GM18511 (cell line): Measurements from ENCODE around the gene MITF.

Experiments
- ATAC-seq: cut with Tn5 transposase; IDR thresholded peaks from one replicate; pipeline ENCODE4 v1.9.1; 2021; ENCODE audit warnings: mild to moderate bottlenecking, moderate library complexity; ENCODE audit not compliant: unreplicated experiment

MITF gene

DNA sequence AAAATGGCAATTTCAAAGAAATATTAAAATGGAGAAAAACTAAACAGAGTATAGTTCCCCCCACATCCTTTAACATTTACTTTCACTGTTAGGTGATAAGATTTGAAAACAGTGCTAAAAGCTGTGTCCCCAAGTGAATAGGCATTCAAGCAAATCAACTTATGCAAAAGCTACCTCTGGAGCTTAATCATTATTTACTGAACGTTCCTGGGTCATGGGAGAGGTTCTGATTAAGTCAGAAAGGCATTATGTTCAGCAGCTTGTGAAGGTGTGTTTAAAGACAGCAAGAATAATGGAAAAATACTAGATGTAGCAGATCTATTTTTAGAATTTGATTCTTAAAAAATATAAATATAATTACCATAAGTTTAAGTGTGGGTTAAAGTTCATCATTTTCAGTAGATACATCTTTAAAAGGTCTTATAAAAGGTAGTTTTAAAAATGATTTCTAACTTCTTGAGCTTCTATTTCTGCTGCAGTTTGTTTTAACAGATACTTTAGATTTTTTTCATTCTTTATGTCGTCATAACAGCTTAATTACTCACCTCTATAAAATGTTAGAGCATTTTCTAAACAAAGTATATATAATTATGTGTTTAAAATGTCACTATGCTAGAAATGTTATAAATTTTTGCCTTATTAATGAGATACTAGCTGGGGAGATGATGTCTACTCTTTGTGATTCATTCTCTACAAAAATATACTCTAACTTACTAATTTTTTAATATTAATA lies 127.9 kb downstream of the MITF start:
- no peak for ATAC-seq

- ATAC-seq = no peak
Observed at GRCh38 chr3:69867941-69868505, 128.8 kb downstream of the MITF start.

DNA sequence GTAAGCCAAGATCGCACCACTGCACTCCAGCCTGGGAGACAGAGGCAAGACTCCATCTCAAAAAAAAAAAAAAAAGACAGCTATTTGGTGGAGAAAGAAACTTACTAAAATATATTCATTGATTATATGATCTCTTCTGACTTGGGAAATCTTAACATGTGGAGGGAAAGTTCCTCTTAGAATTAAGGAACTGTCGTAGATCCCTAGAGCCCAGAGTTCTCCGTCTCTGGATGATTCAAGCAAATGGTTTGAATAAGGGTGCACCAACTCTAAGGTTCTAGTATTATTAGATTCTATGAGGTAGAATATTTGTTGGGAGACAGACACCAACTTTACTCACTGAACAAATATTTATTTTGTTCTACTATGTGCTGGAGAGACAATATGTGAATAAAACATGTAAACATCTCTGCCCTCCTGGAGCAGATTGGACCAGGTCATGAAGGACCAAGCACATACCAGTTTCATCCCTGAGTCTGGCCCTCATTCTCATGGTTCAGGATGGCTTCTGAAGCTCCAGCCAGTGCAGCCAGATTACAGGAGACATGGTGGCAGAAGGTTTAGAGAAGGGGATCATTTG lies 129.7 kb downstream of the MITF start:
- ATAC-seq = no peak

DNA sequence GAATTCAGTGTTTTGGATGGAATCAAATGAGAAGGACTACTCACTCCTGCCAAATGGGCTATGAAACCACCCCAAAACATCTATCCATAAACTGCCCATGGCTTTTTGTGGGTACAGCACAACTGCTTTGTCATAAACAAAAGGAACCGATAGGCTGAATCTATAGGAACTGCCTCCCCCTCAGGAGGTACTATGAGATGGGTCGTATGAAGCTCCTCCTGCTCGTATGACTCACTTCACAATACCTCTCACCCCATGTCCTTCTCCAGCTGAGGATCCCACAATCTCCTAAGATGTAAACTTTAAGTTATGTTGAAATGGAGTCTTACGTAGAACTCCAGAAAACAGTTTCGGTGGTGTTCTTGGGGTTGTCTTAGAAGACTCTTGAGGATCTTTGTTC lies 130.4 kb downstream of the MITF start:
- no peak for ATAC-seq

- ATAC-seq = no peak
Observed at GRCh38 chr3:69871251-69871650, 132.0 kb downstream of the MITF start.

DNA sequence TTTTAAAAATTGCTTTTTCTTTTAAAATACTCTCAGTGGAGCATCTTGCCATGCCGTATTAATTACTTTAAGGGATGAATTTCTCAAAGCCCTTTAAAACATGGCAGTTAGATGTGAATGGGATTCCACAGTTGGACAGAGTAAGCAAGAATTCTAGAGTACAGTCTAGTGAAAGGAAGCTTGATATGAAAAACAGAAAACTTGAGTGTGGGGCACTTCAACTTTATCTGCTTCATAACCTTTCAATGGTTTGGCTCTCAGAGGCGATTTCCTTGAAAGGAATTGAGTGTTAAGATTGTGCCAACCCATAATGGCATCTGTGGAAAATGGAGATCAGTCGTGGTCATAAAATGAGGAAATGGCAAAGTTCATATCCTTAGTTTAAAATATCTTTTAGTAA lies 132.6 kb downstream of the MITF start:
- no peak for ATAC-seq

- ATAC-seq = no peak
Observed at GRCh38 chr3:69872783-69873378, 133.6 kb downstream of the MITF start.

DNA sequence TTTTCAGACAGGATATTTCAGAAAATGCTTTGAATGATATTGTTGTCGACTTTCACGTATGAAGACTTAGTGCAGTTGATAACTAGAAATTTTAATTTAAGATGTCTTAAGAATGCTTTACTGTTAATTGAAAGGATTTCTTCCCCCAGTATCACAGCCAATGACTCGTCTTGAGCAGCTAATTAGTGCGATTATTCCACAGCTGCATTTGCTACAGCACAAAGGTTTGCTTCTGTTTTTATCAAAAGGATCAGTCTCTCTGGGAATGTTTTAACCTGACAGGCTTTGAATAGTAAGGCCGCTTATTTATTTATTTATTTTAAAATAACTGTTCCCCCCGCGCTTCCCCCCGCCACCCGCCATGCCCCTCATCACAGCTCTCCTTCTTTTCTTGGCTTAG lies 136.8 kb downstream of the MITF start:
- no peak for ATAC-seq

DNA sequence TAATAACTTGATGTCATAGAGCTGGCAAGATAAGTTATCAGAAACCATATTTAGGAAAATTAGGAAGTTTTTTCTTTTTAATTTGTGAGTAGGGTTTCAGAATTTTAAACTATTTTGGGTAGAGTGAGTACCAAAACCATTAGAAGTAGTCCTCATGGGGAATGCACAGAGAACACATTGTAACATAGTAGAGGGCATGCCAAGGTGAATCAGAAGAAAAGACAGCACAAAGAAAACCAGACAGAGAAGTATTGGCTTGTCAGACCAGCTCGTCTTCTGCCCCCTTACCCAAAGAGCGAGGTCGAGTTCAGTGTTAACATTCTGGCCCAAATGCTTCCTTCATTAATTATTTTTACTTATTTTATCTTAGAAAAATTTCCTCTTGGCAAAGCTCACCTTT lies 139.0 kb downstream of the MITF start:
- ATAC-seq = no peak

DNA sequence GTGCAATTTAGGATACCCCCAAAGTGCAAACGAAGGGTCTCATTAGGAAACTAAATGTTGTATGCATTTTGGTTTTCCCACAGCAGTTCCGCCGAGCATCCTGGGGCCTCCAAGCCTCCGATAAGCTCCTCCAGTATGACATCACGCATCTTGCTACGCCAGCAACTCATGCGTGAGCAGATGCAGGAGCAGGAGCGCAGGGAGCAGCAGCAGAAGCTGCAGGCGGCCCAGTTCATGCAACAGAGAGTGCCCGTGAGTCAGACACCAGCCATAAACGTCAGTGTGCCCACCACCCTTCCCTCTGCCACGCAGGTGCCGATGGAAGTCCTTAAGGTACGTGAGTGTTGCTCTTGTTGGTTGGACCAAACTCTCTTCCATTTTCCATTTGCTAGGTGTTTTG lies 139.8 kb downstream of the MITF start:
- ATAC-seq = no peak

DNA sequence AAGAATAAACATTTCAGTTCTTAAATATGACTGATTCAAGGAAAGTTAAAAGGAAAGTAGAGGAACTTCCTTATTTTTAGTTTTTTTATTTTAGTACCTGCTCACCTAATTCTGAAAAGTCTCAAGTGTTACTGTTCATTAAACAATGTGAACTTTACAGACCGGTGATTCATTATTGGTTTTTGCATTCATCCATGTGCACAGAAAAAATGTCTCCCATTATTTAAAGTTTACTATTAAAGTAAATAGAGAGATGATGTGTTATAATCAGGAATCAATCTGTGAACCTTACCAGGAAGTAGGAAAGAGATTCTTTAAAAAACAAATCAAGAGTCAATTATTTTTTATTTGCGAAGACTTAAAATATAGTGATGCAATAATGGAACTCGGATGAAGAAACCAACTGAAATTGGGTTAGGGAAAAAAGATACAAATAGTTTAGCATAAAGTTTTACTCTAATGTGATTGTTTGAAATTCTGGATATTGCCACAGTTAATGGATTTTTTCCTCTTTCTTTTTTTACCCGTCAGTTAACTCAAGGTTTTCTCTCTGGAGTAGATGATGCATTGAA lies 140.9 kb downstream of the MITF start:
- ATAC-seq = no peak

GRCh38 chr3:69881051-69881450 lies 141.8 kb downstream of the MITF start:
- no peak for ATAC-seq

GRCh38 chr3:69881756-69882428 lies 142.6 kb downstream of the MITF start:
- no peak for ATAC-seq

DNA sequence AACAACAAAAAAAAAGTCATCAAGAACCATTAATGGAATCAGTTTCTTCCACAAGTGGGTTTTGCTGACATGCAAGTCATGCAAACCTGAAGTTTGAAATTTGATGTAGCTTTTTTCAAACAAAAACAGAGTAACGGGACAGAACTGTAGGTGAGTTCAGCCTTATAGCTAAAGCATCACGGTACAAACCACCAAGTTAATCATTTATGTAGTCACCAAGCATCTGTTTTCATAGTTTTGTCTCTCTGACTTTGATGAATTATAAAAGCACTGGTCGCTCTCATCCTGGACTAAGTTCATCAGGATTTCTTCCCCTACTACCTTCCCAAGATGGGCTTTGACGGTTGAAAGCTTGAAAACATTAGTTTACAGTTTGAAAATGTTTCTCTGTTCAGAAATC lies 143.3 kb downstream of the MITF start:
- ATAC-seq = no peak

- no peak for ATAC-seq
Observed at GRCh38 chr3:69888040-69888942, 149.0 kb downstream of the MITF start.

DNA sequence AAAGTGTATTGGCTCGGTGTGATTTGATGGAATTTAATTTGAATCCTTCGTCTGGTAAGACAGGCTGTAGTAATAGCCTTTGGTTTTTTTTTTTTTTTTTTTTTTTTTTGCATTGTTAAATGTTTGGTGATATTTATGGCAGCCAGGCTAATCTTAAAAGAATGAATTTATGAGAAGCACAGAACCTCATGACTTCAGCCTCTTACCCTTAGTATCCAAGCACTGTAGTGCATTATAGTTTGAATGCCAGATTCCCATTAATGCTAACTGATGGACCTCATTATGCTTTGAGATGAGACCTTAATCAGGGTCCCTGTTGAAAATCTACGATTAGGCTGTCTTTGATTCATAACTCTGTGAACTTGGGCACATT lies 149.7 kb downstream of the MITF start:
- ATAC-seq = no peak

GRCh38 chr3:69890084-69890483 lies 150.8 kb downstream of the MITF start:
- no peak for ATAC-seq

DNA sequence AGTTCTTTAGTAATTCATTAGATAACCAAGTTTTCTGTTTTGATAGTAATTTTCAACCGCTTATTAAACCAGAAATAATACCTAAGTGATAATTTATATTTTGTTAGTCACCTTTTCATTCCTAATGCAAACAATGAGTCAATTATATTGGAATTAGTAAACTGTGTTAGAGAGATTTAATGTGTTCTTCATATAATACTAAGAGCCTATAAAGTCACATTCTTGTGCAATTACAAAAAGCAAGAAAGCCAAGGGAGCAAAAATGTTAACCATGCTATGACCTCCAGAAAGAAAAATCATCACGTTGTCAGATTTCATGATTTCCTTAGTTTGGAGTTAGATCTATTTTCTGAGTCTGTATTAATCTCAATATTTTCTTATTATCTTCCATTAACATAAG lies 151.4 kb downstream of the MITF start:
- no peak for ATAC-seq

DNA sequence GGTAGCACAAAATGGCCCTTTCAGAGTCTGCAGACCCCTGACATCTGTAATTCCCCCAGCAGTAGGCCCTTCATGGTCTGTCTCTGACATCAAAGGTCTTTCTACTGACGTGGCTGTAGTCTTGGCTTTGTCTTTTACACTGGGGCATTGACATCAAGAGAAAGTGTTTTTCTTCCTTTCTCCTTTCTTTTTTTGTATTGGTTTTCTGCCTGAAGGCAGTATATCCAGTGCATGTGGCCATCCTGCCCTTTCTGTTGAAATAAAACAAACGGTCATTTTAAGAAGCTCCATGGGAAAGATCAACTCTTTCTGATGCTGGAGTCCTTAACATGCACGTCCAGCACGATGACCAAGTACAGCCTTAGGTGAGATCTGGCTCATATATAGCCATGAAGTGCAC lies 153.4 kb downstream of the MITF start:
- no peak for ATAC-seq

DNA sequence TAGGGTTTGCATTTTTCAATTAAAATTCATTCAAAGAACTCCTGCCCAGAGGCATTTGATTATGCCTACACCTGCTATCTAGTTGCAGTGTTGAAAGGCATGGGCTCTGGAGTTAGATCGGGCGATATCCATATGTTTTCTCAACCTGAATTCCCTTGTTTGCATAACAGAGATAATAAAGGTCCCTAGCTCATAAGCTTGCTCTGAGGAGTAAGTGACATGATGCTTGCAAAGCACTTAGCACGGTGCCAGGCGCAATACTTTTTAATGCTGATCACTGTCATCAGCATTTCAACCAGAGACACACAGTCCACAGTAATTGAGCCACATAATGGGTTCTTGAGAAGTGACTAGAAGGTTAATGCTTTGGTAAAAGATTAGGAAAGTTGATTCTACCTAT lies 154.0 kb downstream of the MITF start:
- no peak for ATAC-seq
